ENCODE measurements around the gene MRPL48. TPM values are rescaled to one million over a fixed set of nuclear protein-coding genes. Genes with fewer than 3 reads are reported as not detected.
A peak's percentile ranks its signal among the peaks of the same experiment; 100 is the strongest.
"Not testable (repeated sequence)": the region's sequence is repeated elsewhere in the genome, so short reads cannot be mapped to it uniquely, and the experiment has no call there.

MRPL48 gene
- total RNA-seq, 8 experiments from 2014 or later = 33.3 to 60.5 (median 45.0) TPM

DNA sequence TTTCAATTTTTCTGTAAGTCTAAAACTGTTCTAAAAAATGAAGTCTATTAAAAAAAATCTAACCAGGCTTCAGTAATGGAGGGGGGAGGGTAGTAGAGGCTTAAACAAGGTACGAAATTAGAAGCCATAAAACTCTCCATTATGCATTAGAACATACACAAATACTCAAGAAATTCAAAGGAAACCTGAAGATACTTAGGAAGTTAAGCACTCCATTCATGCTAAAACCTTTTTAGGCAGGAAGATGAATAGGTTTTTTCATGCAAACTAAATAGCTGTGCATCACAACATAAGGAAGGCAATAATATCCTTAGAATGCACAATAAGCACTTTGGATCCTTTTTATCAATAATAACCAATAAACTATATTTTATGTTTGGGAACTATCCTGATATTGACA, 29.2 kb upstream of the MRPL48 start:
- no peak for ATAC-seq (replicated peaks in 6 of 8)
- in situ Hi-C loops (cut with MboI; ENCODE audit: low pct_unique_long_range_greater_than_20kb in 2 of 9, low sequenced_read_pairs in 9 of 9, unreplicated experiment in 9 of 9) = no loop called here
- Histone ChIP-seq H3K4me1 (replicated peaks in 1 of 2) (peaks cover 6 to 12% of the 10 kb centered on the region in 2 donors), H3K4me3 (peak overlapping the region; percentile 73 to 99 (median 85)), H3K27ac (no peak overlapping the region)
- 0 to 42% (median 10%) methylated on average over 1 of the region's 1 CpG; no CpG with 5 or more reads in 6 of the 10 experiments for WGBS, 10 experiments

DNA sequence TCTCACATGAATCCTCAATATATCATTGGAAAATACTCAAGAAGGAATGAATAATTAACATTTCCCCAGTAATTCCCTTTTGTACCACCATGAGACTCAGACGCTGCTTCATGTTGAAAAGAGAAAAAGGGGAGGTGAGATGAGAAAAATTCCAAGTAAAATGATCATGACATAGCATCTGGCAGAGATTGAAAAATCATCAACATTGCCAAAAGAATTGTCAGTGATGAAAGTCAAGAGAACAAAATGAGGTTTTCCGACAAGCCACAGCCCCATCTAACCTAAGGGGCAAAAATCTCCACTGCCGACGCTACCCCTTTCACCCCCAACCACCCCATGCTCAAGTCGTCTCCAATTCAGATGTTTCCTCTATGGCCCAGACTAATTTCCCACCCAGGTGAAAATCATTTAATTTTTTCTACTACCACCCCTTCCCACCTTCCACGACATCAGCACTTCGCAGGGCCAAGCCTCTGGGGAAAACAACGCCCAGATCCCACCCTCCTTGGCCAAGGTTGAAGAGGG, 28.0 kb upstream of the MRPL48 start:
- ATAC-seq (replicated peaks in 6 of 8) = no peak
- peak overlapping the region; percentile 73 to 99 (median 85) for H3K4me3 ChIP-seq
- in situ Hi-C loops (cut with MboI; ENCODE audit: low pct_unique_long_range_greater_than_20kb in 2 of 9, low sequenced_read_pairs in 9 of 9, unreplicated experiment in 9 of 9) = no loop called here
- WGBS, 10 experiments = 0 to 7% (median 0%) methylated on average over 2 to 8 of the region's 8 CpGs; no CpG with 5 or more reads in 3 of the 10 experiments
- peak overlapping the region; percentile 88 for H3K27ac ChIP-seq
- H3K4me1 ChIP-seq (replicated peaks in 1 of 2) = peaks cover 6 to 12% of the 10 kb centered on the region in 2 donors

DNA sequence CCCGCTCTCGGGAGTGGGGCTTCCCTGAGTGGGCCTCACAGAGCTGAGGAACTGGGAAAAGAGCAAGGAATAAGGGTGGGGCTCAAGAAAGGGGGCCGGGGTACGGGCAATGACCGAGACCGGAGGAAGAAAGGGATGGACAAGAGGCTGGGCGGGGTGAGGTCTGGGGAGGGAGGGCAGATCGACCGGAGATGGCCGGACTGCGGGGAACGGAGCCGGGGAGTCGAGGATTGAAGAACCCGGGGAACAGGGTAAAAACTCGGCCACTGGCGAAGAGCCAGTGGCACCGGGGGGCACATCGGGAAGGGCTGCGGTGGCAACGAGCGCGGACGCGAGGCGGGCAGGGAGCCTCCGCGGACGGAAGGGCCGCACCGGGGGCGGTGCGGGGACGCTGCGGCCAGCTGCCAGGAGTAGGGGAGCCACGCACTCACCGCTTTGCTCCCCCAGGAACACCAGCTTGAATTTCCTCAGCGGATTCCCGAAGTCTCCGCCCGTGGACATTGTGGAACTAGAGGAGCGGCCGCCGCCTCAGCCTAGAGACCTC, 27.5 kb upstream of the MRPL48 start:
- peak overlapping the region; percentile 73 to 99 (median 85) for H3K4me3 ChIP-seq
- peak; percentile 0 to 12 (median 2) for ATAC-seq (replicated peaks in 6 of 8)
- 0% methylated on average over 1 to 2 of the region's 44 CpGs; no CpG with 5 or more reads in 8 of the 10 experiments for WGBS, 10 experiments
- peak overlapping the region; percentile 88 for H3K27ac ChIP-seq
- peaks cover 6 to 12% of the 10 kb centered on the region in 2 donors for H3K4me1 ChIP-seq (replicated peaks in 1 of 2)
- in situ Hi-C loops (cut with MboI; ENCODE audit: low pct_unique_long_range_greater_than_20kb in 2 of 9, low sequenced_read_pairs in 9 of 9, unreplicated experiment in 9 of 9) = no loop called here

DNA sequence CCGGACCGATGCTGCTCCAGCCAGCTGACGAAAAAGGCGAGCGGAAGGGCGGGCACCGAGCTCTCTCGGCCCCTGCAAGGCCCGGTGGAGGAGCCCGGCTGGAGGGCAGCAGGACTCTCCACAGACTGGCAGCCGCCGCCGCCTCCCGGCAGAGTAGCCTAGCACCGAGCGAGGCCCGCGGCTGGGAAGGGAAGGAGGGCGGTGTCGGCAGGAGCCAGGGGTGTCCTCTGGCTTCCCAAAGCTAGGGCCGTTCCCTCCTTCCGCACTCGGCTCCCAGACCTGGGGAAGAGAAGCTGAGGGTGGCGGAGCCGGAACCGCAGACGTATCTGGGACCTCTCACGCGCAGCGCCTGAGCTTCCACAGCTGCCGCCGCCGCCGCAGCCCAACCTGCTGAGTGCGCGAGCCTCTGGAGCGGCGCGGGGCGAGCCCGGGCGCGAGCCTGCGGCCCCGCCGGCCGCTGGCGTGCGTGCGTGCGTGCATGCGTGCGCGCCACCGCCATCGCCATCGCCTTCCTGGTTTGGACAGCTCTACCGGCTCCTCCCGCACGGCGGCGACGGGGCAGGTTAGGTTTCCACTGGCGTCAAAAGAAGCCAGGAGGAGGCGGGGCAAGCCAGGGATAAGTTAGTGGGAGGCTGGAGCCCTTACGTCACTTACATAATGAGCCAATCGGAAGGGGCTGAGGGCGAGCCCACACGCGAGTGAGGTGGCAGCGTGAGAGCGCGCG, 26.8 kb upstream of the MRPL48 start, which contains the start of gene RAB6A:
Gene RAB6A, minus strand, starts transcription at position 396 of the 724 bp plus-strand sequence. CDS start 439 bp downstream, outside the sequence.
- peak within 1 kb of the TSS; percentile 73 to 99 (median 85) for H3K4me3 ChIP-seq
- peak within 1 kb of the TSS; percentile 88 to 92 for H3K27ac ChIP-seq
- peak; percentile 82 to 93 (median 90) for ATAC-seq (replicated peaks in 6 of 8)
- 0 to 10% (median 0%) methylated on average over 2 to 21 of the region's 74 CpGs; no CpG with 5 or more reads in 5 of the 10 experiments for WGBS, 10 experiments
- H3K4me1 ChIP-seq (replicated peaks in 1 of 2) = peaks cover 6 to 13% of the 10 kb centered on the region in 2 donors
- in situ Hi-C loops (cut with MboI; ENCODE audit: low pct_unique_long_range_greater_than_20kb in 2 of 9, low sequenced_read_pairs in 9 of 9, unreplicated experiment in 9 of 9) = no loop called here

GRCh38 chr11:73761403-73761945, 26.2 kb upstream of the MRPL48 start:
- in situ Hi-C loops (cut with MboI; ENCODE audit: low pct_unique_long_range_greater_than_20kb in 2 of 9, low sequenced_read_pairs in 9 of 9, unreplicated experiment in 9 of 9) = no loop called here
- Histone ChIP-seq H3K4me3 (peak overlapping the region; percentile 24 to 99 (median 73)), H3K27ac (peak overlapping the region; percentile 87 to 92), H3K4me1 (replicated peaks in 1 of 2) (peaks cover 6 to 20% of the 10 kb centered on the region in 2 donors)
- 83 to 100% (median 88%) methylated on average over 3 to 4 of the region's 16 CpGs; no CpG with 5 or more reads in 6 of the 10 experiments for WGBS, 10 experiments
- ATAC-seq (replicated peaks in 6 of 8) = peak in 6 of 8 experiments; percentile 2 to 17 (median 6)

DNA sequence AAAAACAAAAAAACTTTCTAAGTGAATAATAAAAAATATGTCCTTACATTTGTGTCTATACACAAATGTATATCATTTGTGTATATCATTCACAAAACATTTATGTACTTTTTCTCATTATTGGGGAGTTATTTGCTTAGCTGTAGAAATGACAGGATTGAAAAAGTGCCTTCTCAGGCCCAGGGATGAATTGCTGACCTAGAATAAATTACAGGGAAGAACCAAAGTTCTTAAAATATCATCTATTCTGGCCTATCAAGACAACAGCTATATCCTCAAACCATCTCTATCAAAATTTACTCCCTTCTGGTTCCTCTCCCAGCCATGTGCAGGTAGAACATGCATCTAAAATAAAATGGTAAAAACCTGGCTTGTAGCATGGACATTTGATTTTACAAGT, 24.9 kb upstream of the MRPL48 start:
- Histone ChIP-seq H3K4me1 (replicated peaks in 1 of 2) (peaks cover under 1 to 22% of the 10 kb centered on the region in 2 donors), H3K27ac (no peak overlapping the region), H3K4me3 (no peak overlapping the region)
- no peak for ATAC-seq (replicated peaks in 6 of 8)
- in situ Hi-C loops (cut with MboI; ENCODE audit: low pct_unique_long_range_greater_than_20kb in 2 of 9, low sequenced_read_pairs in 9 of 9, unreplicated experiment in 9 of 9) = no loop called here

- in situ Hi-C loops (cut with MboI; ENCODE audit: low pct_unique_long_range_greater_than_20kb in 2 of 9, low sequenced_read_pairs in 9 of 9, unreplicated experiment in 9 of 9) = no loop called here
- 50 to 100% (median 83%) methylated on average over 1 of the region's 1 CpG; no CpG with 5 or more reads in 1 of the 10 experiments for WGBS, 10 experiments
- ATAC-seq (replicated peaks in 6 of 8) = peak in 4 of 8 experiments; percentile 16 to 46 (median 28)
- H3K27ac ChIP-seq = no peak overlapping the region
- no peak overlapping the region for H3K4me3 ChIP-seq
- H3K4me1 ChIP-seq (replicated peaks in 1 of 2) = peaks cover 0 to 16% of the 10 kb centered on the region in 2 donors
These were observed 20.9 kb upstream of the MRPL48 start for GRCh38 chr11:73766763-73767162.

DNA sequence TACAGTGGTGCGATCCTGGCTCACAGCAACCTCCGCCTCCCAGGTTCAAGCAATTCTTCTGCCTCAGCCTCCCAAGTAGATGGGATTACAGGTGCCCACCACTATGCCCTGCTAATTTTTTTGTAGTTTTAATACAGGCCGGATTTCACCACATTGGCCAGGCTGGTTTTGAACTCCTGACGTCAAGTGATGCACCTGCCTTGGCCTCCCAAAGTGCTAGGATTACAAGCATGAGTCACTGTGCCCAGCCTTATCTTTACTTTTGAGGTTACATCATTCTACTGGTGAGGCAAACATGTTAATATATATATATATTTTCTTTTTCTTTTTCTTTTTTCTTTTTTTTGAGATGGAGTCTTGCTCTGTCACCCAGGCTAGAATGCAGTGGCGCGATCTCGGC, 16.9 kb upstream of the MRPL48 start:
- peaks cover 0 to 15% of the 10 kb centered on the region in 2 donors for H3K4me1 ChIP-seq (replicated peaks in 1 of 2)
- H3K4me3 ChIP-seq; in situ Hi-C loops (cut with MboI; ENCODE audit: low pct_unique_long_range_greater_than_20kb in 2 of 9, low sequenced_read_pairs in 9 of 9, unreplicated experiment in 9 of 9); H3K27ac ChIP-seq: not testable (repeated sequence)
- peak in 1 of 8 experiments; percentile 13 for ATAC-seq (replicated peaks in 6 of 8)
- 73 to 100% (median 92%) methylated on average over 1 to 7 of the region's 7 CpGs for WGBS, 10 experiments

DNA sequence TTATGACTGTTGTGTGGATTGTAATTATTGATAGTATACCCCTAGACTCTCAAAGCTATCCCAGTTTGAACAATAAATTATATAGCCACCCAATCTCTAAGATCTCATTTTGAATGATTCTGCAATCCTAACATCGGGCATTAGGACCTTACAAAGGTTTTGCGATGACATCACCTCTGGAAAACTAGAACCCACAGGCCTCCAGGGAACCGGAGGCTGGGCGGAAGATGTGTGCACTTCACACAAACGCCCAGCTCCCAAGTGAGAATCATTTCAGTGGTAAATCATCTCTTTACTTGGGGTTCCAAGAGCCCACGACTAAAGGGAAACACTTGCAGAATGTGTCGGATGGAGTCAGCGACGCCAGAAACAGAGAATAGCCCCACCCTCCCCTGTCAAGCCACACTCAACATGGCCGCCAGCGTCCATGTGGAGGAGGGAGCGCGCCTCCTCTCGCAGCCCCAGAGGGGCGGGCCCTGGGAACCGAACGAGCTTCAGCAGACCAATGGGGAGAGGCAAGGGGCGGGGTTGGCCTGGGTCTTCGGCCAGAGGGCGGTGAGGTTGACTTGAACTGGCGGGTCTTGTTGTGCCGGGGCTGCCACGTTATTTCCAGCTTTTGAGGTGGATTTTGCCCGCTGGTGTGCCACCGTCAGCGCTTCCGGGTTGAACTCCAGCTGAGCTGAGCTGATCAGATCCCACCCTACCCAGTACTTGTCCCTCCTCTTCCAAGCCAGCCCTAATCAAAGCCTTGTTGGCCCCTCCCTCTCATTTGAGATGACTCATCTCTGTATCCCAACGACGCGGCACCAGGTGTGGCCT, 8.4 kb upstream of the MRPL48 start:
- 0 to 4% (median 0%) methylated on average over 3 to 17 of the region's 30 CpGs for WGBS, 10 experiments
- in situ Hi-C loops (cut with MboI; ENCODE audit: low pct_unique_long_range_greater_than_20kb in 2 of 9, low sequenced_read_pairs in 9 of 9, unreplicated experiment in 9 of 9) = no loop called here

GRCh38 chr11:73781303-73781702, 6.4 kb upstream of the MRPL48 start:
- Histone ChIP-seq H3K4me3 (no peak overlapping the region), H3K4me1 (replicated peaks in 1 of 2) (peaks cover 13 to 26% of the 10 kb centered on the region in 2 donors), H3K27ac (no peak overlapping the region)
- WGBS, 10 experiments = 63 to 96% (median 91%) methylated on average over 2 to 6 of the region's 6 CpGs
- in situ Hi-C loops (cut with MboI; ENCODE audit: low pct_unique_long_range_greater_than_20kb in 2 of 9, low sequenced_read_pairs in 9 of 9, unreplicated experiment in 9 of 9) = no loop called here
- no peak for ATAC-seq (replicated peaks in 6 of 8)

More for the DNA sequence above, 8.4 kb upstream of the MRPL48 start:
- Histone ChIP-seq H3K4me1 (replicated peaks in 1 of 2) (peaks cover 4 to 15% of the 10 kb centered on the region in 2 donors), H3K4me3 (peak overlapping the region; percentile 42 to 61 (median 44)), H3K27ac (peak overlapping the region; percentile 99)
- peak; percentile 95 to 98 (median 96) for ATAC-seq (replicated peaks in 6 of 8)

GRCh38 chr11:73783483-73784020, 4.1 kb upstream of the MRPL48 start:
- in situ Hi-C loops (cut with MboI; ENCODE audit: low pct_unique_long_range_greater_than_20kb in 2 of 9, low sequenced_read_pairs in 9 of 9, unreplicated experiment in 9 of 9) = no loop called here

DNA sequence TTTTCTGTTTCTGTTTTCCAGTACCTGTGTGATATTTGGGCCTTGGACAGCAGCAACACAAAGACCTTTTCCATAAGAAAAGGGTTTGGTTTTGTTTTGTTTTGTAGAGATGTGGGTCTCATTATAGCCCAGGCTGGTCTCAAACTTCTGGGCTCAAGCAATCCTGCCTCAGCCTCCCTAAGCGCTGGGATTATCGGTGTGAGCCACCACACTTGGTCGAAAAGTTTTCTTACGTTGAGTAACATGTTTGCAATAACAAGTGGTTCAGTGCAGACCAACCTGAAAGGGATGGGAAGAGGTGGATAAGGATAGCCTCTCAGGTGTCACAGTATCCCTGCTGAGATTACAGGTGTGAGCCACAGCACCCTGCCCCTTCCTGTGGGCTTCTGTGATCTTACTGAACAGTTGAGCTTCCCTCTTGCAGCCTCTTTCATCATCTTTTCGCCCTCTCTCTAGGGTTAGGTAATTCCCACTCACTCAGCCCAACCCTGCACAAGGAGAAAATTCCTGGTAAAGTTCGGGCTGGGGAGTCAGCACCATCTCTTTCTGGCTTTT, 3.5 kb upstream of the MRPL48 start:
- peak in 1 of 8 experiments; percentile 4 for ATAC-seq (replicated peaks in 6 of 8)
- Histone ChIP-seq H3K4me3 (no peak overlapping the region), H3K4me1 (replicated peaks in 1 of 2) (peaks cover 26 to 34% of the 10 kb centered on the region in 2 donors), H3K27ac (peak overlapping the region; percentile 62 to 64)
- WGBS, 10 experiments = 37 to 95% (median 83%) methylated on average over 2 to 6 of the region's 6 CpGs; no CpG with 5 or more reads in 2 of the 10 experiments
- in situ Hi-C loops (cut with MboI; ENCODE audit: low pct_unique_long_range_greater_than_20kb in 2 of 9, low sequenced_read_pairs in 9 of 9, unreplicated experiment in 9 of 9) = no loop called here

More at GRCh38 chr11:73783483-73784020, 4.1 kb upstream of the MRPL48 start:
- 80 to 100% (median 89%) methylated on average over 1 to 5 of the region's 5 CpGs for WGBS, 10 experiments
- no peak for ATAC-seq (replicated peaks in 6 of 8)
- H3K4me1 ChIP-seq (replicated peaks in 1 of 2) = peaks cover 20 to 32% of the 10 kb centered on the region in 2 donors
- no peak overlapping the region for H3K4me3 ChIP-seq
- H3K27ac ChIP-seq = peak overlapping the region in 1 of 2 donors; percentile 64
